DND-41 (cell line): ENCODE data around the gene DTNBP1.

Source experiments
- ATAC-seq: fragments of 200-7000 bp; cut with Tn5 transposase; 3 replicates; pipeline ENCODE4 v1.9.1; 2021; ENCODE audit warnings: low read depth; ENCODE audit not compliant: insufficient read depth
- DNase-seq: peaks from one replicate; pipeline ENCODE4 v3.0.0-alpha.2; 2020
- H2AFZ ChIP-seq: 2 replicates; pipeline ENCODE4 v1.6.0; 2012; ENCODE audit warnings: low read depth, low read length
- H3K27ac ChIP-seq: 2 replicates; pipeline ENCODE4 v1.5.1; 2012; ENCODE audit warnings: low read length, inconsistent platforms
- H3K27me3 ChIP-seq: fragments of 200-600 bp; sonication (generic); 2 replicates; pipeline ENCODE4 v1.6.0; 2012; ENCODE audit warnings: low read length, mild to moderate bottlenecking, inconsistent platforms; ENCODE audit not compliant: insufficient read depth, poor library complexity
- H3K36me3 ChIP-seq: 2 replicates; pipeline ENCODE4 v1.5.1; 2012; ENCODE audit warnings: low read length, inconsistent platforms; ENCODE audit not compliant: insufficient read depth
- H3K4me1 ChIP-seq: 2 replicates; pipeline ENCODE4 v1.5.1; 2012; ENCODE audit warnings: mild to moderate bottlenecking, low read length; ENCODE audit not compliant: insufficient read depth
- H3K4me2 ChIP-seq: 2 replicates; pipeline ENCODE4 v1.6.0; 2012; ENCODE audit warnings: mild to moderate bottlenecking, moderate library complexity, low read length, inconsistent platforms; ENCODE audit not compliant: insufficient read depth
- H3K4me3 ChIP-seq, 2 experiments: fragments of 200-600 bp in 1 of 2; shearing (Covaris generic) in 1 of 2; 2 replicates each; pipeline ENCODE4 v1.5.1; 2012 to 2016; ENCODE audit warnings: inconsistent platforms in 2 of 2, low read length in 2 of 2, mild to moderate bottlenecking in 2 of 2, low read depth in 1 of 2, moderate library complexity in 1 of 2
- H3K79me2 ChIP-seq: 2 replicates; pipeline ENCODE4 v1.6.0; 2012; ENCODE audit warnings: low read length, inconsistent platforms; ENCODE audit not compliant: insufficient read depth
- H3K9ac ChIP-seq: 2 replicates; pipeline ENCODE4 v1.6.0; 2012; ENCODE audit warnings: low read depth, mild to moderate bottlenecking, inconsistent platforms, low read length, moderate library complexity
- H3K9me3 ChIP-seq: 2 replicates; pipeline ENCODE4 v1.5.1; 2012; ENCODE audit warnings: low read length, moderate library complexity, mild to moderate bottlenecking, inconsistent platforms; ENCODE audit not compliant: insufficient read depth, severe bottlenecking
- H4K20me1 ChIP-seq: 2 replicates; pipeline ENCODE4 v1.6.0; 2012; ENCODE audit warnings: low read length; ENCODE audit not compliant: insufficient read depth
- CTCF ChIP-seq: IDR thresholded peaks from 2 replicates; pipeline ENCODE4 v1.5.1; 2012; ENCODE audit warnings: borderline replicate concordance, low read length, moderate library complexity, mild to moderate bottlenecking; ENCODE audit not compliant: poor library complexity, severe bottlenecking; ENCODE audit errors: extremely low read depth
- EZH2 ChIP-seq: IDR thresholded peaks from 3 replicates; pipeline ENCODE4 v1.6.1; 2012; ENCODE audit warnings: borderline replicate concordance, low read depth, mild to moderate bottlenecking, moderate library complexity, low read length, inconsistent platforms; ENCODE audit not compliant: severe bottlenecking

The DTNBP1 gene

GRCh38 chr6:15510121-15510520 is 152.7 kb downstream of the DTNBP1 start:
- Histone ChIP-seq H3K79me2 (no peaks in the 10 kb centered on the region), H3K4me3 (no peak overlapping the region), H3K9ac (no peak overlapping the region), H3K4me1 (no peaks in the 10 kb centered on the region), H2AFZ (no peak overlapping the region), H3K27me3 (no peaks in the 10 kb centered on the region), H3K36me3 (peaks cover 94% of the 10 kb centered on the region), H3K4me2 (no peak overlapping the region), H3K9me3 (no peaks in the 10 kb centered on the region), H4K20me1 (peaks cover 13% of the 10 kb centered on the region), H3K27ac (no peak overlapping the region)
- DNase-seq (no peak), ATAC-seq (no peak)
- TF ChIP-seq CTCF (no peak), EZH2 (no peak)

GRCh38 chr6:15509335-15509933 is 153.4 kb downstream of the DTNBP1 start:
- no peak for ATAC-seq
- TF ChIP-seq CTCF: no peak
- TF ChIP-seq EZH2: no peak
- H3K27ac ChIP-seq: no peak overlapping the region
- no peak overlapping the region for H2AFZ ChIP-seq
- H3K9ac ChIP-seq: no peak overlapping the region
- no peak overlapping the region for H3K4me3 ChIP-seq
- no peaks in the 10 kb centered on the region for H3K9me3 ChIP-seq
- DNase-seq: no peak
- peaks cover 95% of the 10 kb centered on the region for H3K36me3 ChIP-seq
- no peaks in the 10 kb centered on the region for H3K27me3 ChIP-seq
- H3K4me2 ChIP-seq: no peak overlapping the region
- no peaks in the 10 kb centered on the region for H3K79me2 ChIP-seq
- H4K20me1 ChIP-seq: peaks cover 13% of the 10 kb centered on the region
- no peaks in the 10 kb centered on the region for H3K4me1 ChIP-seq

GRCh38 chr6:15508931-15509330 is 153.9 kb downstream of the DTNBP1 start:
- Histone ChIP-seq H3K4me1 (no peaks in the 10 kb centered on the region), H3K9ac (no peak overlapping the region), H3K9me3 (no peaks in the 10 kb centered on the region), H2AFZ (no peak overlapping the region), H3K36me3 (peaks cover 94% of the 10 kb centered on the region), H3K27me3 (no peaks in the 10 kb centered on the region), H3K27ac (no peak overlapping the region), H4K20me1 (peaks cover 18% of the 10 kb centered on the region), H3K79me2 (no peaks in the 10 kb centered on the region), H3K4me3 (no peak overlapping the region), H3K4me2 (no peak overlapping the region)
- DNase-seq: no peak
- ATAC-seq: no peak
- no peak for TF ChIP-seq CTCF
- TF ChIP-seq EZH2: no peak
